ENCODE results near the gene SPACA4. TPM values are rescaled to one million over a fixed set of nuclear protein-coding genes. Genes with fewer than 3 reads are reported as not detected.

The SPACA4 gene
- polyA plus RNA-seq, 1 of the 3 experiments (the other 2 are of a cell fraction), result not detected

DNA sequence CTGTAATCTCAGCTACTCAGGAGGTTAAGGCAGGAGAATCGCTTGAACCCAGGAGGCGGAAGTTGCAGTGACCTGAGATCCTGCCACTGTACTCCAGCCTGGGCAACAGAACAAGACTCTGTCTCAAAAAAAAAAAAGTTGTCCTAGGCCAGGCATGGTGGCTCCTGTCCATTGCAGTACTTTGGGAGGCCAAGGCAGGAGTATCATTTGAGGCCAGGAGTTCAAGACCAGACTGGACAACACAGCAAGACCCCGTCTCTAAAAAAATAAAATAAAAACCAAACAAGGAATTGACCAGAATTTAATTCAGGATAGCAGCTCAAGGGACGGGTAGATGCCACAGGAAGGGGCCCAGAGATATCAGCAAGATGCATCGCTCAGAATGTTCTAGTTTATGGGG, 49.7 kb upstream of the SPACA4 start:
- H3K9ac ChIP-seq, result no peak overlapping the region
- no peak overlapping the region for H3K27ac ChIP-seq (ENCODE audit: low read depth in 2 of 2, low read length in 1 of 2)
- CTCF ChIA-PET, result interaction anchor here (0.8 to 2.4 kb wide), 5 partner anchors 17 to 67 kb away, joined by 3 to 7 read pairs (median 3); no protein-coding TSS in a partner anchor
- no peak overlapping the region for H2AFZ ChIP-seq (ENCODE audit: low read depth)
- TF ChIP-seq, protein P1, sequence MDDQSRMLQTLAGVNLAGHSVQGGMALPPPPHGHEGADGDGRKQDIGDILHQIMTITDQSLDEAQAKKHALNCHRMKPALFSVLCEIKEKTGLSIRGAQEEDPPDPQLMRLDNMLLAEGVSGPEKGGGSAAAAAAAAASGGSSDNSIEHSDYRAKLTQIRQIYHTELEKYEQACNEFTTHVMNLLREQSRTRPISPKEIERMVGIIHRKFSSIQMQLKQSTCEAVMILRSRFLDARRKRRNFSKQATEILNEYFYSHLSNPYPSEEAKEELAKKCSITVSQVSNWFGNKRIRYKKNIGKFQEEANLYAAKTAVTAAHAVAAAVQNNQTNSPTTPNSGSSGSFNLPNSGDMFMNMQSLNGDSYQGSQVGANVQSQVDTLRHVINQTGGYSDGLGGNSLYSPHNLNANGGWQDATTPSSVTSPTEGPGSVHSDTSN (IDR thresholded peaks at IDR 0.05), result no peak
- no peak overlapping the region for H3K4me3 ChIP-seq (ENCODE audit: low read depth in 2 of 2, low read length in 1 of 2)
- H3K9me3 ChIP-seq, result no peaks in the 10 kb centered on the region
- POLR2A ChIA-PET, result no interaction called here
- no peak for DNase-seq
- H3K9me2 ChIP-seq, result no peaks in the 10 kb centered on the region
- peaks cover 12% of the 10 kb centered on the region for H3F3A ChIP-seq (replicated peaks; ENCODE audit: insufficient read depth)
- peaks cover 0 to 4% of the 10 kb centered on the region in 2 experiments; a peak in 1 of 4 replicates for H3K4me1 ChIP-seq (ENCODE audit: control insufficient read depth in 1 of 2, insufficient read depth in 2 of 2, low read depth in 1 of 2, low read length in 1 of 2)
- no peaks in the 10 kb centered on the region for H3K27me3 ChIP-seq (ENCODE audit: insufficient read depth)
- H3K36me3 ChIP-seq (replicated peaks in 1 of 2; ENCODE audit: control insufficient read depth in 1 of 2, insufficient read depth in 2 of 2, low read length in 1 of 2), result no peaks in the 10 kb centered on the region
- H3K4me2 ChIP-seq, result no peak overlapping the region
- H4K20me1 ChIP-seq (ENCODE audit: insufficient read depth), result no peaks in the 10 kb centered on the region
- WGBS (ENCODE audit: low lambda C conversion rate), result 93% methylated on average over 5 of the region's 5 CpGs
- H3K79me2 ChIP-seq (ENCODE audit: insufficient read depth), result no peaks in the 10 kb centered on the region

DNA sequence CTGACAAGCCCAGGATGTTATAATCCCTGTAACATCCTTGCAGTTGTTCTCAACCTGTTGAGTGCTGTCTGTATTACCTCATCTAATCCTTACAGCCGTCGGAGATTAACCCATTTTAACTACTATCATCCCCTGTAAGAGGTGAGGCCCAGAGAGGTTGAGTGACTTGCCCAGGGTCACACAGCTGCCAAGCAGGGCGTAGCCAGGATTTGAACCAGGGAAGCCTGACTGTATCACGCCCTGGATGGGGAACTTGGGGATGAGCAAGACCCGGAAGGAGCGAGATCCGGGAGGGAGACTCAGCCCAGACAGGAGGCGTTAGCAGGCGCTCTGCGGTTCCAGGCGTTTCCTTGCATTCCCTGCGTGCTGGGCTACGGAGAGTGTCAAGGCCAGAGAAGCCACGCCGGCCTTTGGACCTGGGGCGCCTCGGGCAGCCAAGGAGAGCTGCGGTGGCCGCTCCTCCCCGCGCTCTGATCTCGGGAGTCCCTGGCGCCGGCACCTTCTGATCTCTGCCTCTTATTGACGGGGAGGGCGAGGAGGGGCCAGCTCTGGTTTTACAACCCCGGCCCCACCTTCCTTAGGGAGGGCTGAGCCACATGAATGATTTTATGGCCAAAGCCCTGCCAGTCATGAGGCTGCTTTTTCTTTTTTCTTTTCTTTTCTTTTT, 48.4 kb upstream of the SPACA4 start:
- 66% methylated on average over 27 of the region's 27 CpGs for WGBS (ENCODE audit: low lambda C conversion rate)
- no peaks in the 10 kb centered on the region for H3K79me2 ChIP-seq (ENCODE audit: insufficient read depth)
- POLR2A ChIA-PET, result no interaction called here
- CTCF ChIA-PET, result interaction anchor here (2.4 kb wide), 1 partner anchor 26 kb away, joined by 7 read pairs; no protein-coding TSS in a partner anchor
- no peaks in the 10 kb centered on the region for H3K36me3 ChIP-seq (replicated peaks in 1 of 2; ENCODE audit: control insufficient read depth in 1 of 2, insufficient read depth in 2 of 2, low read length in 1 of 2)
- no peak overlapping the region for H3K9ac ChIP-seq
- no peak overlapping the region for H3K4me3 ChIP-seq (ENCODE audit: low read depth in 2 of 2, low read length in 1 of 2)
- peaks cover 12% of the 10 kb centered on the region for H3F3A ChIP-seq (replicated peaks; ENCODE audit: insufficient read depth)
- no peaks in the 10 kb centered on the region for H3K9me2 ChIP-seq
- H3K4me2 ChIP-seq, result no peak overlapping the region
- H3K27me3 ChIP-seq (ENCODE audit: insufficient read depth), result no peaks in the 10 kb centered on the region
- H3K27ac ChIP-seq (ENCODE audit: low read depth in 2 of 2, low read length in 1 of 2), result no peak overlapping the region
- no peak for DNase-seq
- H3K9me3 ChIP-seq, result no peaks in the 10 kb centered on the region
- no peak overlapping the region for H2AFZ ChIP-seq (ENCODE audit: low read depth)
- H3K4me1 ChIP-seq (ENCODE audit: control insufficient read depth in 1 of 2, insufficient read depth in 2 of 2, low read depth in 1 of 2, low read length in 1 of 2), result peaks cover 0 to 4% of the 10 kb centered on the region in 2 experiments; a peak in 1 of 4 replicates
- TF ChIP-seq FOSL2 (IDR thresholded peaks at IDR 0.05; ENCODE audit: borderline replicate concordance, low read depth) (no peak), SMC3 (IDR thresholded peaks at IDR 0.05; ENCODE audit: low read depth, low read length) (no peak), YY1 (IDR thresholded peaks at IDR 0.05; ENCODE audit: low read depth) (no peak), TEAD4 (IDR thresholded peaks at IDR 0.05; ENCODE audit: borderline replicate concordance, insufficient read depth) (no peak), RCOR1 (IDR thresholded peaks at IDR 0.05; ENCODE audit: low read length) (no peak), MXI1 (IDR thresholded peaks at IDR 0.05; ENCODE audit: low read depth, low read length) (no peak), RAD21 (IDR thresholded peaks at IDR 0.05; ENCODE audit: low read length) (no peak), RFX5 (IDR thresholded peaks at IDR 0.05; ENCODE audit: low read length) (no peak), SIN3A (IDR thresholded peaks at IDR 0.05; ENCODE audit: borderline replicate concordance, low read depth, low read length) (no peak), GATA2 (CRISPR knock-in tag; IDR thresholded peaks at IDR 0.05) (no peak), NRF1 (IDR thresholded peaks at IDR 0.05; ENCODE audit: low read depth, low read length) (no peak), GABPA (IDR thresholded peaks at IDR 0.05; ENCODE audit: low read depth) (no peak)
- TF ChIP-seq, protein P2, sequence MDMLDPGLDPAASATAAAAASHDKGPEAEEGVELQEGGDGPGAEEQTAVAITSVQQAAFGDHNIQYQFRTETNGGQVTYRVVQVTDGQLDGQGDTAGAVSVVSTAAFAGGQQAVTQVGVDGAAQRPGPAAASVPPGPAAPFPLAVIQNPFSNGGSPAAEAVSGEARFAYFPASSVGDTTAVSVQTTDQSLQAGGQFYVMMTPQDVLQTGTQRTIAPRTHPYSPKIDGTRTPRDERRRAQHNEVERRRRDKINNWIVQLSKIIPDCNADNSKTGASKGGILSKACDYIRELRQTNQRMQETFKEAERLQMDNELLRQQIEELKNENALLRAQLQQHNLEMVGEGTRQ (IDR thresholded peaks at IDR 0.05; ENCODE audit: borderline replicate concordance, low read depth, low read length), result no peak
- TF ChIP-seq, protein P3, sequence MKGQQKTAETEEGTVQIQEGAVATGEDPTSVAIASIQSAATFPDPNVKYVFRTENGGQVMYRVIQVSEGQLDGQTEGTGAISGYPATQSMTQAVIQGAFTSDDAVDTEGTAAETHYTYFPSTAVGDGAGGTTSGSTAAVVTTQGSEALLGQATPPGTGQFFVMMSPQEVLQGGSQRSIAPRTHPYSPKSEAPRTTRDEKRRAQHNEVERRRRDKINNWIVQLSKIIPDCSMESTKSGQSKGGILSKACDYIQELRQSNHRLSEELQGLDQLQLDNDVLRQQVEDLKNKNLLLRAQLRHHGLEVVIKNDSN (IDR thresholded peaks at IDR 0.05; ENCODE audit: borderline replicate concordance, low read depth), result no peak
- TF ChIP-seq, protein P4, sequence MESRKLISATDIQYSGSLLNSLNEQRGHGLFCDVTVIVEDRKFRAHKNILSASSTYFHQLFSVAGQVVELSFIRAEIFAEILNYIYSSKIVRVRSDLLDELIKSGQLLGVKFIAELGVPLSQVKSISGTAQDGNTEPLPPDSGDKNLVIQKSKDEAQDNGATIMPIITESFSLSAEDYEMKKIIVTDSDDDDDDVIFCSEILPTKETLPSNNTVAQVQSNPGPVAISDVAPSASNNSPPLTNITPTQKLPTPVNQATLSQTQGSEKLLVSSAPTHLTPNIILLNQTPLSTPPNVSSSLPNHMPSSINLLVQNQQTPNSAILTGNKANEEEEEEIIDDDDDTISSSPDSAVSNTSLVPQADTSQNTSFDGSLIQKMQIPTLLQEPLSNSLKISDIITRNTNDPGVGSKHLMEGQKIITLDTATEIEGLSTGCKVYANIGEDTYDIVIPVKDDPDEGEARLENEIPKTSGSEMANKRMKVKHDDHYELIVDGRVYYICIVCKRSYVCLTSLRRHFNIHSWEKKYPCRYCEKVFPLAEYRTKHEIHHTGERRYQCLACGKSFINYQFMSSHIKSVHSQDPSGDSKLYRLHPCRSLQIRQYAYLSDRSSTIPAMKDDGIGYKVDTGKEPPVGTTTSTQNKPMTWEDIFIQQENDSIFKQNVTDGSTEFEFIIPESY (IDR thresholded peaks at IDR 0.05; ENCODE audit: borderline replicate concordance, low read depth), result no peak
- TF ChIP-seq, protein P1 (IDR thresholded peaks at IDR 0.05), result no peak
- H4K20me1 ChIP-seq (ENCODE audit: insufficient read depth), result no peaks in the 10 kb centered on the region

Data from SK-N-SH (cell line).